GM18507 (cell line): ENCODE measurements around the gene RGS3.

Experiments
- DNase-seq: peaks from one replicate; pipeline ENCODE4 v3.0.0; 2011; ENCODE audit warnings: low read depth; ENCODE audit not compliant: insufficient read length; ENCODE audit errors: extremely low spot score
- FAIRE-seq: peaks from 2 replicates; lab custom pipeline; 2011; peaks lifted over from hg19 to GRCh38; lab: Jason Lieb, UNC

RGS3 gene

DNA sequence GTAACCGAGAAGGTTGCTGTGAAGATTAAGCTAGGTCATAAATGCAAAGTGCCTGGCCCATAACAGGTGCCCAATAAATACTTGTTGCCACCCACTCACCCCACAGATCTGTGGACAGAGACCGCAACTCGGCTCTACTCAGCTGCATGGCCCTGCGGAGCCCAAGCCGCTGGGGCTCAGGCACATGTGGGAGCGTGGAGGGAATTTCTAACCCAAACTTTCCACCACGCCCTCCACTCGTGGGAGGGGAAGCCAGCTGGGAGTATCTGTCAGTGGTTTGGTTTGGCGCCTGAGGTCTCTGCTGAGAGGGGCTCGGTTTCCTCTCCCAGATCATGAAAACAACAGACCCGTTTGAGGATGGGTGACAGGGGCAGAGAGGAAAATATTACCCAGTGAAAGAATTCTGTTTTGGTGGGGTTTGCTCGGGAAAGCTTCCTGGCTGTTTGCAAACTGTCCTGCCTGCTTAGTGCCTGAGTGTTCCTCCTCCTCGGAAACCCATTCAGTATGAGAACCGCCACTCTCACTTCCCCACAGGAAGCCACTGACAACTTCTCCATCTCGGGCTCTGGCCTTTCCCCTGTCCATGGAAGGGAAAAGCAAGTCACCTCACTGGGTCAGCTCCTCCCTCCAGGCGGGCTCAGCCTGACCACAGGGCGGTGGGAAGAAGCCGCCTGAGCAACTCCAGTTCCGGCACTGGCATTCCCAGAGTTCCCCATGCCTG is 60.1 kb downstream of the RGS3 start:
- FAIRE-seq, result peak; percentile 100
- peak; percentile 58 for DNase-seq

DNA sequence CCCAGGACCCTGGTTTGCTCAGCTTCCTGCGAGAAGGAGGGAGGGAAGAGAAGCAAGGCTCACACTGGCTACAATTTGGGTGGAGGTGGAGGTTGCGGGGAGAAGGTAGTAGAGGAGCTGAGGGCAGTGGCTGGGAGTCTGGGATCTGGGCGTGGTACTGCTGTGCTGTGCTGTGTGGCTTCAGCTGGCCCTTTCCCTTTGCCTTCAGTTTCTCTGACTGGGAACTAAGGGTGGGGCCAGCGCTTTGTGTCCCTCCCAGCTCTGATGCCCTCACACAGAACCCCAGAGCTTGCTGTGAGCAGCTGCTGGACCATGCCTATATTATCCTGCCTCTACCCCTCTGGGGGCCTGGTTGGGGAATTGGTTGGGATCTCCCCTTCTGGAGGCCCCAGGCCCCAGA is 60.9 kb downstream of the RGS3 start:
- FAIRE-seq (no peak), DNase-seq (no peak)

DNA sequence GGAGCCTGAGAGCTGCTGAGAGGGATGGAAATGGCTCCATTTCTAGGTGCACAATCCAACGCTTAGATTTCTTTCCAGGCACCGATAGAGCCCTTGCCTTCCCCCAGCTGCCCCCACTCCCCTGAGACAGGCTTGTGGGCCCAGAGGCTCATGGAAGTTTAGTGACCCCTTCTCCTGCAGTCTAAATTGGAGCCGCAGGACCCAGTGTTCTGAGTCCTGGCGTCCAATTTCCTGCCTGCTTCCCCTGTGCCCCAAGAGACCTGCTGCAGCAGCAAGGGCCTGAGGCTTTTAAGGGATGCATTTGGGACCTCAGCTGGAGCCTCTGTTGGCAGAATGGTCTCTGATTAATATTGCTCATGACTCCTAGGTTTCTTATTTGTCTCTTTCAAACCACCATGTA is 61.7 kb downstream of the RGS3 start:
- no peak for FAIRE-seq
- no peak for DNase-seq

DNA sequence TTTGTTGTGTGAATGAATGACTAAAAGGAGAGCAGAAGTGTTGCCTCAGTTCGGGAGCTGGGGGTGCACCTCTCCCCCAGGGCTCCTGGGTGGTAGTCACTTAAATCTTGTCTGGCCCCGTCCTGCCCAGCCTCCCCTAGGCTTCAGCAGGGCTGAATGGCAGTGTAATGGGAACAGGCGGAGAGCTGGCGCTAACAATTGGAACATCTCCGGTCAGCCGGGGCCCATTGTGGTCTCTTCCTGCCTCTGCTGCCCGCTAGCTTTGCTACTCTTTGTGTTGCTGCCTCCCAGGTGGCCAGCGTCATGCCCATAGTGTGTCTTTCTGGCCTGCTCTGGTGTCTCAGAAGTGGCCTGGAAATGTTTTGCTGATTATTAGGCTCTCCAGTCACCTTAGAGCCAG is 62.3 kb downstream of the RGS3 start:
- no peak for DNase-seq
- no peak for FAIRE-seq

DNA sequence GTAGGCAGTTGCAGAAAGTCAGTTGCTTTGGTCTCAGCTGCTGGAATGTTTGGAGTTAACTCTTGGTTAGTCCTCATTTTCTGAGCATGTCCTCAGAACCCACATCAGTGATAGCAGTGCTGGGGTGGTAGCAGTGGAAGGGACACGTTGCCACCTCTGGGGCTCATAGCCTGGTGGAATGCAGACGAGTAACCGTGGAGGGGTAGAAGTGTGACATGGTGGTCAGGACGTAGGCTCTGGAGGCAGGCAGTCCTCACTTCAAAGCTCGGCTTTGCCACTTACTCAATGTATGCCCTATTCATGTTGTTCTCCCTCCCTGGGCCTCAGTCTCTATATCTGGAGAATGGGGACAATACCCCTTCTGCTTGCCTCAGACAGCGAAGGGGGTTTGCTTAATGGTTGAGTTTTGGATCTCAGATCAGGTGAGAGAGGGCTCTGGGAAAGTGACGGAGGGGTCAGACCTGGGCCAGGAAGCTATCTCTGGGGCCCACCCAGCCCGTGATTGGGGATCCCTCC is 62.8 kb downstream of the RGS3 start:
- FAIRE-seq, result no peak

DNA sequence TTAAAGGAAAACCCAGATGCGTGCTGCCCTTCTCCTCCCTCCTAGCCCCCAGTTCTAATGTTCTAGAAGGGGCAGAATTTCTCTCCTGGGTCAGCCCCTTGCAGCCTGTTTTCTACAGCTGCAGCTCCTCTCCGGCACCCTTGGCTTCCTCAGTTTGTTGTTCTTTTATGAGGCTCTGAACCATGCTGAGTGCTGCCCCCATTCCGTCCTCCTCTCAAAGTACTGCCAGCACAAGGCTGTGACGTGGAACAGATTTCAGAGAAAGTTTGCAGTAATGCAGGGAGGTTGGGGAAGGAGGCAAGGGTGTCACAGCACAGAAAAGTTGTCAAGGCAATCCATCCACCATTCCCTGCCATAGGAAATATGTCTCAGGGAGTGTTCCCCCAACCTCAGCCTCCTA is 63.3 kb downstream of the RGS3 start:
- no peak for FAIRE-seq
- DNase-seq, result no peak

More for the DNA sequence above, 62.8 kb downstream of the RGS3 start:
- no peak for DNase-seq

DNA sequence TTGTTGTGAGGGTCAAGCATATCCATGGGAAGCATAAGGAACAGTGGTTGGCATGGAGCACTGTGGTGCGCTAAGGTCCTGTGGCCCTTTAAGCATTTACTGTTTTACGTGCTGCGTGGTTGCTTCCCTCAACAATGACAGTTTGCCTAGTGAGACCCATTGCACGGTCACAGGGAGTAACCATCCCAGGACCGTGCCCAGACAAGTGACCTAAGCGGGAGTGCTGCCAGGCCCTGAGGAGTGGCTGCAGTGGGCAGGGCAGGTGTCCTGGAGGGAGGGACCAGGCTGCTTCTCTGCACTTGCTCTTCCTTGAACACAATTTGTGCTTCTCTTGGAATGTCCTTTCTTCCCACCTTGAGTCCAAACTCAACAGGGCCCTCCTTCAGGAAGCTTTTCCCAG is 64.6 kb downstream of the RGS3 start:
- DNase-seq, result no peak
- FAIRE-seq, result no peak

DNA sequence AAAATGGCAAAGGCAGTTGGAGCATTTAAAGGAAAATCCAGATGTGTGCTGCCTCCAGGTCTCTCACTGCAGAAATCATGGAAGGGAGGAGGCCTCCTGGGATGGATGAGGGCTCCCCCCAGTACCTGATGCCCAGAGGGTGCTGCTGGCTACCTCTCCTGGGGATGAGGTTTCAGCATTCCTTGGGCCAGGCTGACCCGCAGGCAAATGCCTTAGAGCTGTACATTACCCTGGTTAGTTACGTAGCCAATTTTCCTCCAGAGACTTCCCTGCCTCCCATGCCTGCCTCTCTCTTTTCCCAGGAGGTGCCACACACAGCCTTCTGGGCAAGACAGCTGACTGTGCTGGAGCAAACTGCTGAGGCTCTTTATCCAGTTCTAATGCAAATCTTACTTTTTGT is 65.3 kb downstream of the RGS3 start:
- no peak for DNase-seq
- FAIRE-seq, result no peak

DNA sequence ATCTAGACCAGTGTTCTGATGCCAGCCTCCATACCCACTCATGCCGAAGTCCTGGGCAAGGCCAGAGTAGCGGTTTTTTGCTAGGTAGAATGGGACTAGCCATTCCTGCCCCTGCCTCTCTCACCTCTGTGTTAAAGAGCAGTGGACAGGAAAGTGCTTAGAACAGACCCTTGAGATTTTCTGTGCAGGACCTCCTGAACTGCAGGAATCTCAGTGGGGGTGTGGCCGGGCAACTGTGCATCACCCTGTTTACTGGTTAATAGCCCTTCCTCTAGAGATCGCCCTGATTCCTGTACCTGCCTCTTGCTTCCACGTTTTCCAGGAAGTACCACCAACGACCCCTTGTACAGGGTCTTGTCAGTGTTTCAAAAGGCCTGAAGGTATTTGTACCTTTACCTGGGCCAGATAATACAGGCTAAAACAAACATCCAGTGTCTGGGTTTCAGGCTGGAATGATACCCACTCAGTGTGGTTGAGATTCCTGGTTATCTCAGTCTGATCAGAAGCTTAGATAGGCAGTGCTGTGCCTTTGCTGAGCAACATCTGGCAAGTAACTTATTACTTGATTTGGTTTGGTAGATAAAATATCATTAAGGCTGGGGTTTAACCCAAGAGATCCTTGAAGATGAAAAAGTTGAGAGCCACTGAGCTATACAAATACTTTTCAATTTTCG is 65.9 kb downstream of the RGS3 start:
- DNase-seq, result no peak
- no peak for FAIRE-seq

DNA sequence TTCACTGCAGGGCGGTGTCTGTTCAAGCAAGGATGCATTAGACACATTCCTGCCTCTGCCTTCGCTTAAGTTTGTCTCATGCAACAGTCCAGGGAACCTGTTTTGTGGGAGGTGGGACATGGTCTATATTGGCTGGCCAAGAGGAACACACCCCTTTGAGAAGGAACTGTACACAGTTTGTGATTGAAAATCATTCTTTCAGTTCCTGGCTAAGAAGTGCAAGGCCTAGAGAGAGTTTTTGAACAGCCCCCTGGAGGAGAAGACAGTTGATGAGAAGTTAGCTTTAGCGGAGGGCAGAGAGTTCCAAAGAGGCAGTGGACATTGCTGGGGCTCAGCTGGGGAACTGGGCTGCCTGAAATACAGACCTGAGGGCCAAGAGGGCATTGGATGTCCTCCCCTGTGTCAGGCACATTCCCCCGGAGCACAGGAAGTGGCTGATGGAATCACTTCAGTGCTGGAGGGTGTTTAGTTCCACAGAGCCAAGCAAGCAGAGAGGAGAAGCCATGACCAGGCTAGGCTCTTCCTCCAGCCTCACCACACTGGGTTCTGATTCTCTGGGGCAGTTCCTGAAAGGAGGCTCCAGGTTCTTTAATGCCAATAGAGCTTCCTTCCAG is 66.6 kb downstream of the RGS3 start:
- DNase-seq (no peak), FAIRE-seq (no peak)

DNA sequence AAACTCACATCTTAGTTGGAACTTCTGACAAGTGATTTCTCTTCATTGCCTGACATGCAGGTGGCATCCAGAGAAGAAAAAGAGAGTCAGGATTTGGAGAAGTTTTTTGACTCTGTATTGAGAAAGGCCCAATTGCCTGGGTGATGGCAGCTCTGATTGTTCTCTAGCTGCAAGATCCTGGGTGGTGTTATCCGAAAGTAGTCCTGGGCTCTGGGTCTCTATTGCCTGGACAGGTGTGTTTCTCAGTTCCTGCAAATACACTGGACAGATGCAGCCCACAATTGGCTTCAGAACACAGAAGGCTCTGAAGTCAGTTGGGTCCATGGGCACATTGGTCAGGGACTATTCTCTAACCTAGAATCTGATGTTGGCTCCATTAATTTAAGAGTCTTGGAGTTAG is 67.4 kb downstream of the RGS3 start:
- FAIRE-seq, result no peak

DNA sequence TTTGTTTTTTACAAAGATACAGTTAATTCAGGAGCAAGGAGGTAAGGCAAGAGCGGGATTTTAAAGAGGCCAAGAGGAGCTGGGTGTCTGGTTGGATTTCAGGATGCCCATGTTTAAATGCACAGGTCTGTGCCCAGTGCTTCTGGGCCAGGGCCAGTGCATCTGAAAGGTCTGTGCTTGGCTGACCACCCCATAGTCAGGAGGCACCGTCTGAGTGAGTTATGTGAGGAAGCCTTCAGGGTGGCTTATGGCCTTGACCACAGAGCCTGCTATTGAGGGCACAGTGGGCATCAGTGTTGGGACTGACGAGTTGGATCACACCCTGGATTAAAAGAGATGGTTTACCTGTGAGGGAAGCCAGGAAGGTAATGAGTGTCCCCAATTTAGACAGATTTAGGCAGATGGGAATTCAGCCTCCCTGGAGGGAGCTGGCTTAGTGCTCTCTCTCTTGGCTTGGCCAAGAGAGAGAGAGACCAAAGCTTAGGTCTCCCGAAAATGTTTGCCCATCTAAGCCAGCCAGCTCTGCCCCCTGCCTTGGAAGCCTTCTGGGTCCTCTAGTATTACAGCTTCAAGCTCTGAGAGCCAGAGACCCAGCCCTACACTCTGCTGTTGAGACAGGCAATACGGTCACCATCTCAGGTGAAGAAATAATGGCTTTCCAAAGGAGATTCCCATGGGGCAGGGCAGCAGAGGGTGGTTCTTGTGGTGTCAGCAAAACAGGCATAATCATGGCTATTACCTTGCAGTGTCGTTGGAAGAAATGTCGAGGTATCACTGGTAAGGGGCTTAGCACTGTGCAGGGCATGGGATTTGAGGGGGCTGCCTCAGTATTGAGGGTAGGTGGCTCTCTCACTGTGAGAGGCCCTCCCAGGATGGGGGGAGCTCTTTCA is 68.6 kb downstream of the RGS3 start:
- no peak for FAIRE-seq

More for the DNA sequence above, 67.4 kb downstream of the RGS3 start:
- no peak for DNase-seq

DNA sequence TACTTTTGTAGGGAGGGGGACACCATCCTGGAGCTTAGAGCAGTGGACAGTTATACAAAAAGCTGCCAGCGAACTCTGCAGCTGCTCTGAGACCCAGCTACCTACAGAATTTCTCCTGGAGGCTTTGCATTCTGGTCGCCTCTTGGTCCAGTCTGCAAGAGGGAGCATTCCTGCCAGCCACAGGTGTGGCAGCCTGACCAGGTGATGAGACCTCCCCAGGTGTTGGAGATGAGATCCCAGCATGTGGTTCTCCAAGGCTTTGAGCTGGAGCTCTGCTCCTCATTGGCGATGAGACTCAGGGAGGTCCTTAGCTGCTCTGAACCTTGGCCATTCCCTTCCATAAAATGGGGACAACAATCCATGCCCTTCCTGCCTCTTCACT is 69.3 kb downstream of the RGS3 start:
- FAIRE-seq (no peak), DNase-seq (no peak)

More for the DNA sequence above, 68.6 kb downstream of the RGS3 start:
- DNase-seq, result no peak

DNA sequence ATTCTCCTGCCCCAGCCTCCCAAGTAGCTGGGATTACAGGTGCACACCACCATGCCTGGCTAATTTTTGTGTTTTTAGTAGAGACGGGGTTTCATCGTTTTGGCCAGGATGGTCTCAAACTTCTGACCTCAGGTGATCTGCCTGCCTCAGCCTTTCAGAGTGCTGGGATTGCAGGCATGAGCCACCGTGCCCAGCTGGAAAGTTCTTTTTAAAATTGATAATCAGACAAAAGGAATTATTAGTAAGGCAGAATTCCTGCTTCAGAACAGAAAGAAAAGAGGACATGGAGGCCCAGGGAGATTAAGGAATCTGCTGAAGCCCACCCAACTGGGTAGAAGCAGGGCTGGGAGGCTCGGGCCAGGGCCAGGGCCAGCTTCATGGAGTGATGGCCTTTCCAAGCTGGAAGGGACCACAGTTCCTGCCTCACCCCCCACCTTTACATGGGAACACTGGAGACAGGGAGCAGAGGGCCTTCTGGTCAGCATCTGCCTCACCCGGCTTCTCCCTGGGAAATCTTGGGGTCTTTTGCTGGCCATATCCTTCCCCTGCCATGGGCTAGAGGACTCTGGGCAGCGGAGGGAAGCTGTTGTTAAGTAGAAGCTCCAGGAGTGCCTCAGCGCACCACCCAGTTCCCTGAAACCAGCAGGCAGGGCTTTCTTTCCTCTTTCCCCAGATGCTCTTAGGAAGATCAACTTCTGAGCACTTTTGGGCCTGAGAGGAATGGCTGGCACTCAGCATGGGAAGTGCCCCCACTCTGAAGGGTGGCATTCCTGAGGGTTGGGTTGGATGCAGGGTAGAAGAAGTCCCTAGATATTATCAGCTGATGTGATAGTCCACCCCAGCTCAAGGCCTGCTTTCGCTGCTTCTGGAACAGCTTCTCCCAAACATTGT is 70.1 kb downstream of the RGS3 start:
- no peak for FAIRE-seq
- DNase-seq, result no peak

DNA sequence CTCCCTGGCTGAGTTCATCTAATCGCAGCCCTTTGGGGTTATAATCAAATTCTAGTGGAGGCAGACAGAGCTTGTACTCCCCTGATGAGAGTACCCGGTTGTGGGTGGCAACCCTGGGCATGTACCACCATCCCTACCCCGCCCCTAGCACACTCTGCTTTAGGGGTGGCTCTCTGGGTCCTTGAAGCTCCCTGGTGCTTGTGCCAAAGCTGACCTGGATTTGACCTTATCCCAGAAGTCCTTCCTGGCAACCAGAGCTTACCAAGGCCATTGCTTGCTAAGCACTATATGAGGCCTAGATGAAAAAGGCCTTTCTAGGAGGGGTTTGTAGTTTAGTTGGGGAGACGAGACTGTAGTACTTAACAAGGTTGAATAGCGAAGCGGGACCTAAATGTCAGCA is 72.2 kb downstream of the RGS3 start:
- no peak for DNase-seq
- no peak for FAIRE-seq

DNA sequence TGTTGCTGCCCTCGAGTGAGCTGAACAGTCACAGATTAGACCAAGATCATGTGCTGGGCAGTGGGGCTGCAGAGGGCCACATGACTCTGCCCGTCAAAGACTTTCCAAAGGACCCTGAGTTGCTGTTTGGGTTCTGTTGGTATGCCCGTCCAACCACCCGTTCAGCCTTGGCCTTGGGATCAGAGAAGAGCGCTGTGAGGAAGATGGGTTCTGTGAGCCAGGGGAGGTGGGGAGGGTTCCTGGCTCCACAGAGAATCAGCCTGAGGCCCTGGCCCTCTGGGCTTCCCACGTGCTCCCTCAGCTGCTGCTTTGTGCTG is 72.6 kb downstream of the RGS3 start:
- FAIRE-seq (no peak), DNase-seq (no peak)

DNA sequence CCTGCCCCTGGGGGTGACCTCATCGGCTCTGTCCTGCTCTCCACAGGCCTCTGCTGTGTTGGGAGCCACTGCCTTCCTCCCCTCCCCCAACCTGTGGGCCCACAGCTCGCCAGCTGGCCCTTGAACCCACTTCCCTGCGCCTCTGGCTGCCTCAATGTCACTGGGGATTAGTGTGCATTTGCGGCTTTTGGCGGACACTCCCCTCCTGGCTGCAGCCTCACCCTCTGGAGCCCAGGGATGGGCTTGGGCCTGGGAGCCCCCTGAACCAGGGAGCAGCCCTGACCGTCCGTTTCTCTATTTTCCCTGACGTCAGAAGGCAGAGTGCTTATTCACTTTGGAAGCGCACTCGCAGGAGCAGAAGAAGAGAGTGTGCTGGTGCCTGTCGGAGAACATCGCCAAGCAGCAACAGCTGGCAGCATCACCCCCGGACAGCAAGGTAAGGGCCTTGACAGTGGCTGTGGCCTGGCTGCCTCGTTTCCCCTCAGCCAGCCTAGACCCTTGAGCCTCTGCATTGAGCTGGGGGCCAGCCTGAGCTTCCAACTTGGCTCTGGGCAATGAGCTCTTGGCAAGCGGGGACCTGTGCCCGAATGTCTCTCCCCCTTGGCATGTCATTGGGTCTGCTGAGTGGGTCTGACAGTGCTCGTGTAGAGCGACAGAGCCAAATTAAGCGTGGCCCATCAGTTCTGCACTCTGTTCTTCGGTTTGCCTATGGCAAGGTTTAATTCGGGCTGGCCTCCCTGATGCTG is 73.1 kb downstream of the RGS3 start:
- FAIRE-seq, result no peak

DNA sequence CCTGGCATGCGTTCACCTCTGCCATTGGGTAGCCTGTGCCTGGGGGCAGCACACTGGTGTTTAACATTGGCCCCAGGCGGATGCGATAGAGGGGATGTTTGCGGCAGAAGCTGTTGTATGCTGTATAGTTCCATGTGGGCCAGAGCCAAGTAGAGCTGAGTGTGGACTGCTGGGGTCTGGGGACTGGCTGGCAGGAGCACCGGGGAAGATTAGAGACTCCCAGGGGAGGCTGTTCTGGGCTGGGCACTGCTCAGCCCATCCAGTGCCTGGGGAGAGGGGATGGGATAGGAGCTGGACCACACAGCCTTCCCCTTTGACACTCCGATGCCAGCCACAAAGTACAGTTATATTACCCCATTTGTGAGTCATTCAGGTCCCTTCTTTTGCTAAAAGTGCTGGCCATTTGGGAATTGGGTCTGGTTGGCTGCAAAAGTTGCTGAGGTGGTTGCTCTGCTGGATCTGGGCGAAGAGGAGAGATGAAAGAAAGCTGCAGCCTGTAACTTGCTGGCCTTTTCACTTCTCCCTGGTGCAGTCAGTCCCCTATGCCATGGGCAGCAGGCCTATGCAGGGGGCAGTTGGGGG is 73.8 kb downstream of the RGS3 start:
- FAIRE-seq (no peak), DNase-seq (no peak)

More for the DNA sequence above, 73.1 kb downstream of the RGS3 start:
- no peak for DNase-seq
